HL-60/S4 treated with phorbol 12-myristate 13-acetate at 8.2 ng/mL for 4 days and 3 days (cell line): Measurements from ENCODE around the gene COL16A1.

Experiments used
- in situ Hi-C: fragments of 300-500 bp; cut with MboI; formaldehyde crosslinking; loops from 2 replicates; pipeline ENCODE4 v1.15.0; 2022; ENCODE audit warnings: low sequenced_read_pairs

COL16A1 gene

DNA sequence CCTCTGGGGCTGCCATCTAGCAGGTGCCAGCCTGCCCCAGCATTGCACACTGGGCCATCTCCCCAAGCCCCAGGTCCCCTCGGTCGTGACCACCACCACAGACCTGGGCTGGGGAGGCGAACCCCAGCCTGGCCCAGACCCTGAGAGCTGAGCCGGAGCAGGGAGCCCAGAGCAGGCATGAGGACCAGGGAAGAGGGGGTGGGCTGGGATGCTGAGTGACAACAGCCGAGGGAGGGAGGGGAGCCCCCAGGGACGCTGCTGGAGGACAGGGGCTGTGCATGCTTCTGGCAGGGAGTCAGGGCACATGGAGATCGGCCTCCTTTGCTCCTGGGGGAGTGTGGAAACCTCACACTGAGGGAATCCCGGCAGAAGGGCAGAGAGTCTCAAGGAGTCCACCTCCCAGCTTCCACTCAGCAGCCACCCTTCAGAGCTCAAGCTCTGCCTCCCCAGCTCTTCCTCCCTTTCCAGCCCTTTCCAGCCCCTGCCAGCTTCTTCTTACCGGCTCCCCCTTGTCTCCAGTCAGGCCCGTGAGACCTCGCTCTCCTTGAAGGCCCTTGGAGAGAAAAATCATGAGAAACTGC, 35.4 kb downstream of the COL16A1 start:
- in situ Hi-C loops = loop anchor here (25.0 kb wide), 1 partner anchor 294 kb away; no protein-coding TSS in a partner anchor

DNA sequence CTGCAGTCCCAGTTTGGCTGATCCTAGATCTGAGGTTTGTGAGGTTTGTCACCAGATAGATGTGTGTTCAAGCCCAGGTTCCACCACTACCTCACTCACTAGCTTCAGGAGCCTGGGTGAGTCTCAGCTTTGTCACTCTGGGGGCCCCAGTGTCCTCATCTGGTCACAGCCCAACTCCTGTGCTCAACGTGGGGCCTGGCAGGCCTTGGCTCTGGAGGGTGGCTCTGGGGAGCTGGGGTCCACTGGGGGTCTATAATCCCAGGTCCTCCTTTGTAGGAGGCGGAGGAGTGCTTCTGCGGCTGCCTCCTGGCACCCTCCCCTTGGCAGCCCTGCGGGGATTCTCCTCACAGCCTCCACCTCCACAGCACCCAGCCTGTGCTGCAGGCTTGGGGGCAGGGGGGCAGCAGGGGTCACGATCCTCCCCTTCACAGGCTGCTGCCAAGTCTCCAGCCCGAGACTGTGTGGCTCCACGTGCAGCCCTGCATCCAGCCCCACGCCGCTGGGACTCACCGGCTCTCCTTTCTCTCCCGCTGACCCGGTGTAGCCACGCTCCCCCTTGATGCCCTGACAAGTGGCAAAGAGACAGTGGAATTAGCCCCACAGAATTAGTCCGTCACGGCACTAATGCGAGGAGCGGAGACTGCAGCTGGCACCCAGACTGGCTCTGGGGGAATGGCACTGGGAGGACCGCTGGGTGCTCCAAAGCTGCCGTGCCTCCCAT, 36.6 kb downstream of the COL16A1 start:
- in situ Hi-C loops = loop anchor here (25.0 kb wide), 1 partner anchor 295 kb away; no protein-coding TSS in a partner anchor

DNA sequence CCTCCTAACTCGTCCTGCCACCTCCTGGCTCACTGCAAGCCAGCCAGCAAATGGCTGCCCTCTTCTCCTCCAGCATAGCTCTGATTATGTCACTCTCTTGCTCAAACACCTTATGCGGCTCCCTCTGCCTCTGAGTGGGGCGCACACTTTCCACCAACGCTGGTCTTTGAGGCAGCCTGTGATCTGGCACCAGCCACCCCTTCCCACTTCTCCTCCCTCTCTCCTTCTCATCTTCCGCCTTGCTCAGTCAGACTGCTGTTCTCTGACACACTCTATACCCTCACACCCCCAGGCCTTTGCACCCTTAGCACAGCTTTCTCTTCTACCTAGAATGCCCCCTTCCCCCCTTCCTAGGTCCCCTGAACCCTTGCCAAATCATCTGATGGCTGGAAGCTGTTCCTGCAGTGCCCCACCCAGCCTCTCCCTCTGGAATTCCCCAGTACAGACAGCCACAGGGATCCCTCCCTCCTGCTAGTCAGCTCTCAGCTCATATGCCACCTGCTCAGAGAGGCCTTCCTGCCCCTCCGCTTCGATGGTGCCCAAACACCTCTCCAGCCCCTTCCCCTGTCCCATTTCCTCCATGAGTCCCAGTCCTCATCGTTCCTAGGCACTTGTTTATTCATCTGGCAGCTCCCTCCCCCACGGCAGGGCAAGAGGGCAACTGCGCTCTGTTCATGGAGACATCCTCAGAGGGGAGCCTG, 37.4 kb downstream of the COL16A1 start:
- in situ Hi-C loops = loop anchor here (25.0 kb wide), 1 partner anchor 296 kb away; no protein-coding TSS in a partner anchor

DNA sequence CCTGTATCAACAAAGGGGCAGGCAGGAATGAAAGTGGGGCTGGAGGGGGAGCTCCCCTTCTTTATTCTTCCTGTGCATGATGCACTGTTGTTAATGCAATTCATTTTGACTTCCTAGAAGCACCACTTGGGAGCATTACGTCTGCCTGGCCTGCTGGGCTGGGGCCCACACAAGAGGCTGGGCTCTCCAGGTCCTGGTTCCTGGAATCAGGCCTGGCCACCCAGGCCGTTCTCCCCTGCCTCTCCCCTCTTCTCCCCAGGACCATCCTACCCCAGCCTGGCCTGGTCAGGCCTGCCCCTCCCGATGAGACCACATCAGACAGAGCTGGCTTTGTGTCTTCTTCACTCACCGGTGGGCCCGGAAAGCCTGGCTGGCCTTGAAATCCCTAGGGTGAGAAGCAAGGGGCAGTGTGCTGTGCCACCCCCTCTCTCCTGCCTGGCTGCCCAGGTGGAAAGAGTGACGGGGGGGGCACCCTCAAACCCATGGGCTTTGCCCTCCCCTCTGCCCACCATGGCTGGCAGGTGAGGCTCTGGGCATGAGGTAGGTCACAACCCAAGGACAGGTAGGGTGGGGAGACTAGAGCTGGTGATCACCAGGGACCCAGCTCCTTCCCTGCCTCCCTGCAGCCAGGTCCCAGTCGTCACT, 38.5 kb downstream of the COL16A1 start:
- in situ Hi-C loops = loop anchor here (25.0 kb wide), 1 partner anchor 297 kb away; no protein-coding TSS in a partner anchor

DNA sequence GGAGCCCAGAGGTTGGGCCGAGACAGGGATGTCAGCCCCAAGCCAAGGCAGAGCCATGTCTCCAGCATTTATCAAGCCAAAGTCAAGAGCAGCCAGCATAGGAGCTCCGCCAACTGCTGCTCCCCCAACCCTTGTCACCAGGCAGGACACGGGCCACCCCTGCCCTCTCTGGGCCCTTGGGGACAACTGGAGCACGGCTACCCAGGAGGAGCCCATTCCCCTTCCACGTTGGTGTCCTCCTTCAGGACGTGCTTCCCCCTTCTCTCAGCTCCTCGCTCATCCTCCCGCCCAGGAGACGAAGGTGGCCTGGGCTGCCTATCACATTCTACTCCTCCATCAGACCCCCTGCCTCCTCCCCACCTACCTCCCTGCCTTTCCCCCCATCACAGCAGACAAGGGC, 39.3 kb downstream of the COL16A1 start:
- in situ Hi-C loops = loop anchor here (25.0 kb wide), 1 partner anchor 298 kb away; no protein-coding TSS in a partner anchor

DNA sequence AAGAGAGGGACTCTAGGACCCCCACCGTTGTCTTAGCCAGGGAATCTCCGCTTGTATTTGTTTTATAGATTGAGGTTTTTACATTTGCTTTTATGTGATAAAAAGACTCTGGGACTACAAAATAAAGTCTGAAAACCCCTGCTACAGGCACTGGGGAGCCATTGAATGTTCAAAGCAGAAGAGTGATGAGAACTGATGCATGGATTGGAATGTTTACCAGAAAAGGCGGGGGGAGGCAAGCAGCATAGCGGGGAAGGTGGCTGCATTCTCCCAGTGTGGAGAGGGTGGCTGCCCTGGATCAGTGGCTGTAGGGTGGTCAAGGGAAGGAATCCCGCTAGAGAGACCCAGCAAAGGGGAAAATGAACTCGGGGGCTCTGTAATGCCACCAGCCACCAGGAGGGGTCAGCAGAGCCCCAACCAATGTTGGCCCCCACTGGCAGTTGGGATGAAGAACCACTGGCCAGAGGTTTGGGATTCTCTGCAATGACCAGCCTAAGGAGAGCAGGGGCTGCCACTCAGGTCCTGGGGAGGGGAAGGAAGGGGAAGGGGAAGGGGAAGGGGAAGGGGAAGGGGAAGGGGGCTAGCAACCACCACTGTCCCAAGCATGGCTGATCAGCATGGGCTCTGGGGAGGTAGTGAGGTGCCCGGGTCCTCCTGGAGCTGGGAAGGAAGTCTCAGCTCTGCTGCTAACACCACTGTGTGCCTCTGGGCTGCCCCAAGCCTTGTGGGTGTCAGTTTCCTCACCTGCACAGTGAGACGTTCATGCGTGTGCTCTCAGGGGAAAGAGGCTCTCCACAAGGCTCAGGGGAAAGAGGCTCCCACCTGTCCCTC, 40.0 kb downstream of the COL16A1 start:
- in situ Hi-C loops = loop anchor here (25.0 kb wide), 1 partner anchor 298 kb away; no protein-coding TSS in a partner anchor

DNA sequence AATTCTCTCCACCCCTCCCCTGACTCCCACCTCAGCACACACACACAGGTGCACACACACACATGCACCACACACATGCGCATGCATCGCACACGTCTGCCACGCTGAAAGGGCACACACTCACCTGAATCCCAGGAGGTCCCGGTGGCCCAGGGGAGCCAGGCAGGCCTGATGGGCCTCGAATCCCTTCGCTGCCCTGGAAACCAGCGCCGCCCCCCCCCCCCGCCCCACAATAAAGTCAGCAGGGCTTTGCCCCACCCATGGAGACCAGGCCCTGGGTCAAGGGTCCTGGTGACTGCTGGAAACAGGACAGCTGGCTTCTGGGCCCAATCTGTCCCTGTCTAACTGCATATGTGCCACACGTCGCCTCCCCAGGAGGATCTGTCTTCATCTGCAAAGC, 41.4 kb downstream of the COL16A1 start:
- in situ Hi-C loops = loop anchor here (25.0 kb wide), 1 partner anchor 300 kb away; no protein-coding TSS in a partner anchor

DNA sequence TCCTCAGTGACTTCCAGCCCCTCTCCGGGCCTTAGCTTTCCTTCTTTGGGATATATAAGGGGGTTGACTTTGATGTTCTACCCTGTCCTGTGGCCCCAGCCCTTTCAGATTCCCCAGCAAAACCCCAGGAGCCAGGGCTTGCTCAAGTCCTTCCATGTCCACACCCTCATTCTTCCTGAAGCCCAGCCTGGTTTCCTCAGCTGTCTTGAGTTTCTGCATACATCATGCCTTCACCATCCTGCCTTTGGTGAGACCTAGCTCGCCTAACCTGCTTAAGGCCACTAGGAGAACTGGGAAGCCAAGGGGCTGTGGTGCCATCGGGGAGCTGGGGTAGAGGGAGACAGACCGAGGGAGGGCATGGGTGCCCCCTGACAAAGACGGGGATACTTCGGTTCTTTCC, 42.0 kb downstream of the COL16A1 start:
- in situ Hi-C loops = loop anchor here (25.0 kb wide), 1 partner anchor 300 kb away; no protein-coding TSS in a partner anchor

DNA sequence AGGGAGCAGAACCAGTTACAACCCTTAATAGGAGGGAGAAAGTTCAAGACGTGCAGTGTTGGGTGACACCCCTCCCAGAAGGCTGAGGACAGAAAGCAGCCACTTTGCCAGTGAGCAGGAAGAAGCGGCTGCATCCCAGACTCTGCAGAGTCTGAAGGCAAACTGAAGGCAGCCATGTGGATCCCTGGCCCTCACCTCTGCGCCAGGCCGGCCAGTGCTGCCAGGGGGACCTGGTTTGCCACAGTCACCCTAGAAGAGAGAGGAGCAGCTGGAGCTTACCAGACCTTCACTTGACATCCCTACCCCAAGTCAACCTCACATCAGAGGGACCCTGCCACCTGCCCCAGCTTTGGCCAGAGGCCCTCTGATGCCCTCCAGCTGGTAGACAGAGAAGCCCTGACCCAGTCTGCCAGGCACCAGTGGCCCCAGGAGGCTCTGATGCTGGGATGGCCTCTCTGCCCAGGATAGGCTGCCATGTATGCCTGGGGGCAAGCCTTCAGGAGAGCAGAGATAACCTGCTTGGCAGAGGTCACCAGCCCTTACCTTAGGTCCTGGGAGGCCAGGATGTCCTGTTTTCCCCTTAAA, 42.9 kb downstream of the COL16A1 start:
- in situ Hi-C loops = loop anchor here (25.0 kb wide), 1 partner anchor 301 kb away; no protein-coding TSS in a partner anchor

DNA sequence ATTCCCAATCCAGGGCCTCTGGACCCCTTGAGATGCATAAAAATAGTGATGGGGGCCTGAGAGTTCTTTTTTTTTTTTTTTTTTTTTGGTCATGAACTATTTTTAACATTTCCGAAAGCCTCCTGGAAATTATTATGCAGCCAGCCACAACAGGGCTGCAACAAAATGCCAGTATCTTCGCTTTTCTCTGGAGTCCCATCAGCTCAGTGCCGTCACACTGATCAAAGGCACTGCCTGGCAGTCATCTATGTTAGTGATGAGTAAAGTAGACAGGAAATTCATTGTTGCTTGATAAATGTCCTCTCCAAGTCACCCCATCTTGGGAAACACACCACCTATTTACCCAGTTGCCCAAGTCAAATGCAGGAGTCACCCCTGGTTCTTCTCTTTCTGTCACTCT, 43.9 kb downstream of the COL16A1 start:
- in situ Hi-C loops = loop anchor here (25.0 kb wide), 1 partner anchor 302 kb away; no protein-coding TSS in a partner anchor

DNA sequence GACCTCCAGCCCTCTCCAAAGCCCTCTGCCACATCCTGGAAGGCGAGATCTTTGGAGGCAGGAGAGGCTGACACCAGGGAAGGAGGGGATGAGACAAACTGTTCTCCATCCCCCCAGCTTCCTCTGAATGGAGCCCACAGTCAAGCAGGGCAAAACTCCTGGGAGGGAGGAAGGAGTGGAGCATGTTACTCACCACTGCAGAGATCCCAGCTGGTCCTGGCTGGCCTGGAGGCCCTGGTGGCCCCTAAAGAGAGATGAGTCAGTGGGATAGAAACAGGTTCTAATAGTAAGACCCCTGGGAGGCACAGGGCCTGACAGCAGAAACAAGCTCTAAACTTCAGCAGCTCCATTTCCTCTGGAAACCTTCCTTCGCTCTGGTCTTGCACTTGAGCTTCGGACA, 45.1 kb downstream of the COL16A1 start:
- in situ Hi-C loops = loop anchor here (25.0 kb wide), 1 partner anchor 304 kb away; no protein-coding TSS in a partner anchor

DNA sequence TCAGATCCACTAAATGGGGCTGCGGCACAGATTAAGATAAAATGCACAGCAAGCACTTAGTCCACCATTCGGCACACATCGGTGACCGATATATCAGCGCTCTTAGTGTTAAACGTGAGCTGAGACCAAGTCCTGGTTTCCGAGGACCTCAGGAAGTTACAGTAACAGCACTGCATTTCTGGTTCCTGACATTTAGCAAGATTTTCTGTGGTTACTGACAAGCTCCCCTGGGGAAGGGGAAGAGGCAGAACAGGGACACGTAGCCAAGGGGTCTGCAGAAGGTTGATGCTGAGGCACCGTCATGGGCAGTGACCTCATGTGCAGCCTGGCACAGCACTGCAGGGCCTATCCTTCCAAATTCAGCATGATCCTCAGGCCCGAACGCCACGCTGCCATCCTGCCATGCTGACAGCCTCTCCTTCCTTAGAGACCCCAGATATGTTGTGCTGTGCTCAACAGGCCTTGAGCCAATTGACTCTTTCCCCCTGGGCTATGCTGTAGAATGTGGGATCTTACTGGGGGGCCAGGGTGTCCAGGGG, 45.8 kb downstream of the COL16A1 start:
- in situ Hi-C loops = loop anchor here (25.0 kb wide), 1 partner anchor 304 kb away; no protein-coding TSS in a partner anchor

DNA sequence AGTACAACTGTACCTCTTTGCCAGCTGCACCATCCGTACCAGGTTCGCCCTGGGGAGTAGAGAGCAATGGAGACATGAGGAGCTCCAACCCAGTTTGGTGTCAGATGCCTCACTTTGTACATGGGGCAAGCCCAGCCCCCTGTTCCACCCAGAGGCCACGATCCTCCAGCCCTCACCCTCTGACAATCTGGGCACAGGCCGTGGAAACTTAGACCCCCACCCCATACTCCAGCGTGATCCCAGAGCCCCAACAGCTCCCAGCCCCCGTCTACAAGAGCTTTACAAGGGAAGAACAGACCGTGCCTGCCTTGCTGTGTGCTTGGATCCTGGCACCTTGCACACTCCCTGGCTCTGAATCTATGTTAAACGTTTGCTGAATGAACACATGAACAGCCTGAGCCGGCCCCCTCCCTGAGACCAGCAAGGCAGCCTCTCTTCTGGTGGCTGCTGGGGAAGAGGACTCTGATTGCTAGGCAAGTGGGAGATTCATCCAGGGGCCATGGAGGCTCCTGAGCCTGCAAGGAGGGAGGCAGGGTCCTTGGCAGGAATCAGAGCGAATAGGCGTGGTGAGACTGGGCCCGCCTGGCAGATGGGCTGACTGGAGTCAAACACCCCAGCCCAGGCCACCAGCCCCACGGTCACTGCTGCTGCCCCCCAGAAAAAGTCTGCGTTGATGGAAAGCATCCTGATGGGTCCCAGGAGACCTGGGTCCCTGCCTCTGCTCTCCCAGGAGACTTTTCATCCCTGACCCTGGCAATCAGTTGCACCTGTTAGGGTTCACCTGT, 46.6 kb downstream of the COL16A1 start:
- in situ Hi-C loops = loop anchor here (25.0 kb wide), 1 partner anchor 305 kb away; no protein-coding TSS in a partner anchor

DNA sequence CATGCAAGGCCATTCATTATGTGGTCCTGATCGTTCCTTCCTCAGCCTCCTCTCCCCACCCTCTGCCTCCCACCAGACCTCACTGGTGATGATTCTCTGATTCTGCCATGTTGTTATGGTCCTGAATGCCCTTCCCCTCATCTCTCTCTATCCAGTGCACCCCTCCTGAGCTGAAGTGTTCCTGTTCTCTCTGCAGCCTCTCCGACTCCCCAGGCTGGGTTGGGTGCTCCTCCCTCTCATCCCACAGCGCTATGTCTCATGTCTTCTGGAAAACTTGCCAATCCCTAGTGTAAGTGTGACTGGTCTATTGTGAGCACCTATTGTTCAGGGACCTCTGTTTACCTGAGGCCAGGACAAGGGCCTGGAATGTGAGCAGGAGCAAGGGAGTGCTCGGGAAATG, 48.1 kb downstream of the COL16A1 start:
- in situ Hi-C loops = loop anchor here (25.0 kb wide), 1 partner anchor 307 kb away; no protein-coding TSS in a partner anchor

DNA sequence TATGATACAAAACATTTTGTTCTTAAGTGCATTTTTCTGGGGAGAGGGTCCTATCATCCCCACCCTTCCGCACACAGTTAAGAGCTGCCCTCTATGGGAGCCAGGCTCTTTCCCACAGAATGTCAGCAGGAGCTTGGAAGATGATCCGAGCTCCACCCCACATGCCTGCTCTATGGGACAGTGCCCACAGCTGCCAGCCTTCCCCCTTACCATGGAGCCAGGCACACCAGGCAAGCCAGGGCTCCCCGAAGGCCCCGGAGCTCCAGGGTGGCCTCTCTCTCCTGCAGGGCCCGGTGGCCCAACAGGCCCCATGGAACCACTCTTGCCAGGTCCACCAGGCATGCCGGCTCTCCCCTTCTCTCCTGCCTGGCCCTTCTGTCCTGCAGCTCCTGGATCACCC, 48.7 kb downstream of the COL16A1 start:
- in situ Hi-C loops = loop anchor here (25.0 kb wide), 1 partner anchor 307 kb away; no protein-coding TSS in a partner anchor

DNA sequence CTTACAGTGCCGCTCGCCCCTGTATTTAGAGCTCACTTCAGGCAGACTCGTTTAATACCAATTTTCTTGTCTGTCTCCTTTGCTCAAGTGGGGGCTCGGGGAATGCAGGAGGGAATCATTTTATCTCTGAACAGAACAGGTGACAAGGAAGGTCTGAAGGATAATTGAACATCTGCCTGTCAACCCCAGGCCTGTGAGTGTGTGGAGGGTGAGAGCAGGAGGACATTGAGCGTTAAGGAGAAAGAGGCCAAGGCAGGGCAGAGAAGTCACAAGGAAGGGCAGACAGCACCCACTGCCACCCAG, 49.4 kb downstream of the COL16A1 start:
- in situ Hi-C loops = loop anchor here (25.0 kb wide), 1 partner anchor 308 kb away; no protein-coding TSS in a partner anchor

DNA sequence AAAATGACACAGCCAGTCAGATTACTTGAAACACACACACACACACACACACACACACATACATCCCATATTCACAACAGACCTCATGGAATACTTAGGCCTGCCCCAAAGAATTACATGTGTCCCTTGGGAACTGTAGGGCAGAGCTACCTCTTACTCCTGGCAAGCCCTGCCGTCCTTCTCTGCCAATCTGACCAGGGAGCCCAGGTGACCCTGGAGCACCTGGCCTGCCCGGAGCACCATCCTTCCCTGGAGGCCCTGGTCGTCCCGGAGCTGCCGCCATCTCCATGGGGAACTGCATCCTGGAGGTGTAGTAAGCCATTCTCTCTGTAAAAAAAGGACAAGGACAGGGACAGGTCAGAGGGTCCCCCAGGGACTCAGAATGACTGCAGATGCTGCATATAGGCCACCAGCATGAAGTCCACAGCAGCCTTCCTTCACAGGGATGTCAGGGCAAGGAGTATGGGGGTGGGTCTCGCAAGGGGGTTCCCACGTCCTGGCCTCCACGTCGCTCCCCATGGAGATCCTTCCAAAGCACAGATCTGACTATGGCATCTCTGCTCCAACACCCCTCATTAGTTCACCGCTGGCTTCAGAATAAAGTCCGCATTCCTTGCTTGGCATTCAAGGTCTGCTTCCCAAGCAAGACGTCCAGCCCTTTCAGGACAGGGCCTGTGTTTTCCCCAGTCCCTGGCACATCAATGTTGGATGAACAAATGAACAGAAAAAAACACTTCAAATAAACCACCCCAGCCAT, 49.9 kb downstream of the COL16A1 start:
- in situ Hi-C loops = loop anchor here (25.0 kb wide), 1 partner anchor 308 kb away; no protein-coding TSS in a partner anchor
